A549 (cell line): Measurements from ENCODE around the gene CIB4. TPM values are rescaled to one million over a fixed set of nuclear protein-coding genes. Genes with fewer than 3 reads are reported as not detected.

Source experiments
- ATAC-seq, 2 experiments: fragments of 200-7000 bp in 1 of 2; fragments of >200 bp in 1 of 2; cut with Nextera tagmentation in 1 of 2; cut with Tn5 transposase in 1 of 2; 3 replicates each; pipeline versions ENCODE4 v1.8.0 to v1.9.1; 2018 to 2020; ENCODE audit warnings: mild to moderate bottlenecking in 1 of 2, moderate library complexity in 1 of 2
- CTCF ChIA-PET: fragments of 300-600 bp; sonication (Branson Sonifier 250); formaldehyde crosslinking; extraction: SDS; loops from one replicate; lab custom pipeline; 2021; ENCODE audit warnings: antibody characterized with exemption, inconsistent platforms; lab: Yijun Ruan, JAX
- POLR2A ChIA-PET: fragments of 350-600 bp; formaldehyde crosslinking; extraction: SDS; loops from one replicate; lab custom pipeline; 2021; ENCODE audit warnings: antibody characterized with exemption, inconsistent platforms; lab: Yijun Ruan, JAX
- DNase-seq, 2 experiments: peaks; one replicate each; pipeline versions ENCODE4 v3.0.0 to v3.0.0-alpha.2; 2011 to 2016; ENCODE audit warnings: low read depth in 1 of 2, low spot score in 1 of 2
- FAIRE-seq: peaks from 2 replicates; lab custom pipeline; 2011; peaks lifted over from hg19 to GRCh38; lab: Jason Lieb, UNC
- H3K27ac ChIP-seq, 2 experiments: fragments of >200 bp; sonication (Bioruptor Twin); formaldehyde crosslinking; 3 replicates each; pipeline ENCODE4 v1.5.1; 2016 to 2017
- H3K4me1 ChIP-seq: fragments of >200 bp; sonication (Bioruptor Twin); formaldehyde crosslinking; 3 replicates; pipeline ENCODE4 v1.6.1; 2016
- H3K4me2 ChIP-seq: fragments of >200 bp; sonication (Bioruptor Twin); formaldehyde crosslinking; 3 replicates; pipeline ENCODE4 v1.6.1; 2016
- H3K4me3 ChIP-seq: fragments of >200 bp; sonication (Bioruptor Twin); formaldehyde crosslinking; 3 replicates; pipeline ENCODE4 v1.5.1; 2016
- H3K9me3 ChIP-seq: fragments of >200 bp; sonication (Bioruptor Twin); formaldehyde crosslinking; 3 replicates; pipeline ENCODE4 v1.6.1; 2016
- EHF ChIP-seq: fragments of 250-450 bp; sonication (Bioruptor Pico); IDR thresholded peaks from 2 replicates; pipeline ENCODE4 v1.5.0; 2020; ENCODE audit warnings: mild to moderate bottlenecking
- EHMT2 ChIP-seq: fragments of 200-600 bp; sonication (generic); IDR thresholded peaks from 2 replicates; pipeline ENCODE4 v1.6.1; 2016; ENCODE audit warnings: antibody characterized with exemption, low read depth, mild to moderate bottlenecking, moderate library complexity
- GATA3 ChIP-seq: IDR thresholded peaks from 2 replicates; pipeline ENCODE4 v1.6.1; 2012; ENCODE audit warnings: borderline replicate concordance
- HDAC2 ChIP-seq: fragments of 200-600 bp; sonication (generic); IDR thresholded peaks from 2 replicates; pipeline ENCODE4 v1.6.1; 2016
- HOXB13 ChIP-seq: fragments of 250-450 bp; sonication (Bioruptor Pico); IDR thresholded peaks from 2 replicates; pipeline ENCODE4 v1.5.0; 2020; ENCODE audit warnings: low read depth, mild to moderate bottlenecking, moderate library complexity
- HOXB5 ChIP-seq: fragments of 250-450 bp; sonication (Bioruptor Pico); IDR thresholded peaks from 2 replicates; pipeline ENCODE4 v1.5.0; 2020; ENCODE audit warnings: mild to moderate bottlenecking, moderate library complexity
- MAZ ChIP-seq: fragments of 150-350 bp; IDR thresholded peaks from 2 replicates; pipeline ENCODE4 v1.6.1; 2014; ENCODE audit warnings: antibody characterized with exemption, low read depth, low read length, borderline replicate concordance
- PHF8 ChIP-seq: fragments of 200-600 bp; sonication (generic); IDR thresholded peaks from 2 replicates; pipeline ENCODE4 v1.6.1; 2016; ENCODE audit warnings: low read depth, mild to moderate bottlenecking, antibody characterized with exemption, moderate library complexity, borderline replicate concordance
- RCOR1 ChIP-seq: fragments of 150-350 bp; IDR thresholded peaks from 2 replicates; pipeline ENCODE4 v1.6.1; 2014; ENCODE audit warnings: antibody characterized with exemption, low read length, low read depth
- RFX5 ChIP-seq: fragments of 450-650 bp; IDR thresholded peaks from 2 replicates; pipeline ENCODE4 v1.7.1; 2014; ENCODE audit warnings: antibody characterized with exemption, mild to moderate bottlenecking, moderate library complexity
- SREBF2 ChIP-seq: fragments of 450-650 bp; IDR thresholded peaks from 2 replicates; pipeline ENCODE4 v1.6.1; 2014; ENCODE audit warnings: mild to moderate bottlenecking, moderate library complexity
- TFCP2L1 ChIP-seq: fragments of 250-450 bp; sonication (Bioruptor Pico); IDR thresholded peaks from 2 replicates; pipeline ENCODE4 v1.5.0; 2021; ENCODE audit warnings: mild to moderate bottlenecking
- ZC3H11A ChIP-seq: fragments of 450-650 bp; IDR thresholded peaks from 2 replicates; pipeline ENCODE4 v1.6.1; 2014; ENCODE audit warnings: antibody characterized with exemption, mild to moderate bottlenecking
- ZSCAN20 ChIP-seq: fragments of 250-450 bp; sonication (Bioruptor Pico); IDR thresholded peaks from 2 replicates; pipeline ENCODE4 v1.8.0; 2022; ENCODE audit warnings: mild to moderate bottlenecking, moderate library complexity
- WGBS: methylation state at CpG from one replicate; pipeline ENCODE4 v1.1.6; 2017; ENCODE audit errors: missing lambda C conversion rate; 5-methylcytosine and 5-hydroxymethylcytosine counted together
- polyA plus RNA-seq, 4 experiments: library from polyadenylated mRNA; depleted of rRNA in 3 of 4; stranded (reverse); fragments of >200 nt; fragmentation: RNase III in 1 of 4; extraction: RNeasy Plus Mini Kit Qiagen cat#74134 plus additional on column Dnase treatment in 1 of 4; gene quantifications; 2 replicates in 3 of 4; 3 replicates in 1 of 4; pipeline ENCODE4 v1.2.3, GENCODE V29; 2011 to 2017
- TF ChIP-seq, protein P1 (sequence below): IDR thresholded peaks from 2 replicates; pipeline ENCODE4 v1.6.1; 2012
- TF ChIP-seq, protein P2 (sequence below): fragments of >200 bp; sonication (Bioruptor Twin); formaldehyde crosslinking; IDR thresholded peaks from 3 replicates; pipeline ENCODE4 v1.5.1; 2016
- TF ChIP-seq, protein P3 (sequence below): fragments of >200 bp; sonication (Bioruptor Twin); formaldehyde crosslinking; IDR thresholded peaks from 3 replicates; pipeline ENCODE4 v1.6.1; 2016
- TF ChIP-seq, protein P4 (sequence below): fragments of 150-350 bp; IDR thresholded peaks from 2 replicates; pipeline ENCODE4 v1.6.1; 2014; ENCODE audit warnings: low read depth, mild to moderate bottlenecking, low read length
- TF ChIP-seq, protein P5 (sequence below): fragments of >200 bp; sonication (Bioruptor Twin); formaldehyde crosslinking; IDR thresholded peaks from 2 replicates; pipeline ENCODE4 v1.6.1; 2016
- TF ChIP-seq, protein P6 (sequence below): fragments of 250-450 bp; sonication (Bioruptor Pico); IDR thresholded peaks from 2 replicates; pipeline ENCODE4 v1.5.0; 2021; ENCODE audit warnings: mild to moderate bottlenecking, moderate library complexity, borderline replicate concordance

The CIB4 gene
- polyA plus RNA-seq, 2 of the 4 experiments (the other 2 are of a cell fraction): 0.30 to 1.0 TPM

DNA sequence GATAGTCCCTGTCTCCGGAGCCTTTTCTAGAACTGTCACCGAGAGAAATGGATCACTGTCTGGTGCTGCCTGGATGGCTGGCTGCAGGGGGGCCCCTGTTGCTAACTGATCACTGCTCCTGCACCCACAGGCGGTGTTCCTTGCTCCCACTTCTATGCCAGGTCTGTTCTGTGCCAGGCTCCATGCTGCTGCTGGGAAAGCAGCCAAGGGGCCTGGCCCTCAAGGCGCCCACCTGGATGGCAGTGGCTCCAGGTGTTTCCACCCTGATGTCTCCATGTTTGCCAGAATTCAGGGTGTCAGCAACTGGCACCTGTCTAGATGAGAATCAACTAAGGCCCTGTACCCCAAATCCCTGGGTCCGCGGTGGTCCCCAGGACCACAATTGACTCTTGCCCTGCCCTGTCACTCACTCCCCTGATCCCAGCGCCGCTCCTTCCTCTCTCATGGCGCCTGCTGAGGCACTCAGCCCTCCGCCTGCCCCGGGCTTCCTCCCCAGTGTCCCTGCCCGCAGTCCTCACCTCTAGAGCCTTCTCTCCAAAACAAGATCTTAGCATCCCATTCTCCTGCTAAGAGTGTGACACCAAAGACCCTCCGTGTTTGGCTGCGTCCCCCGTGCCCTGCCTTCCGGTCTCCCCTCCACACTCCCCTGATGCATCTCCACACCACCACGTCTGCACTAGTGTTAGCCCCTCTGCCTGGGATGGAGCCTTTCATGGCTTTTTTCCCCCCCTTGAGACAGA lies 90.7 kb downstream of the CIB4 start:
- FAIRE-seq (no peak), DNase-seq (no peak), ATAC-seq (no peak)
- Histone ChIP-seq H3K4me3 (no peak overlapping the region), H3K4me2 (no peak overlapping the region), H3K27ac (no peak overlapping the region), H3K4me1 (no peaks in the 10 kb centered on the region), H3K9me3 (no peaks in the 10 kb centered on the region)
- TF ChIP-seq SREBF2: no peak
- TF ChIP-seq EHMT2: no peak
- TF ChIP-seq RCOR1: no peak
- TF ChIP-seq, protein P1, sequence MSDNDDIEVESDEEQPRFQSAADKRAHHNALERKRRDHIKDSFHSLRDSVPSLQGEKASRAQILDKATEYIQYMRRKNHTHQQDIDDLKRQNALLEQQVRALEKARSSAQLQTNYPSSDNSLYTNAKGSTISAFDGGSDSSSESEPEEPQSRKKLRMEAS: no peak
- TF ChIP-seq RFX5: no peak
- TF ChIP-seq, protein P2, sequence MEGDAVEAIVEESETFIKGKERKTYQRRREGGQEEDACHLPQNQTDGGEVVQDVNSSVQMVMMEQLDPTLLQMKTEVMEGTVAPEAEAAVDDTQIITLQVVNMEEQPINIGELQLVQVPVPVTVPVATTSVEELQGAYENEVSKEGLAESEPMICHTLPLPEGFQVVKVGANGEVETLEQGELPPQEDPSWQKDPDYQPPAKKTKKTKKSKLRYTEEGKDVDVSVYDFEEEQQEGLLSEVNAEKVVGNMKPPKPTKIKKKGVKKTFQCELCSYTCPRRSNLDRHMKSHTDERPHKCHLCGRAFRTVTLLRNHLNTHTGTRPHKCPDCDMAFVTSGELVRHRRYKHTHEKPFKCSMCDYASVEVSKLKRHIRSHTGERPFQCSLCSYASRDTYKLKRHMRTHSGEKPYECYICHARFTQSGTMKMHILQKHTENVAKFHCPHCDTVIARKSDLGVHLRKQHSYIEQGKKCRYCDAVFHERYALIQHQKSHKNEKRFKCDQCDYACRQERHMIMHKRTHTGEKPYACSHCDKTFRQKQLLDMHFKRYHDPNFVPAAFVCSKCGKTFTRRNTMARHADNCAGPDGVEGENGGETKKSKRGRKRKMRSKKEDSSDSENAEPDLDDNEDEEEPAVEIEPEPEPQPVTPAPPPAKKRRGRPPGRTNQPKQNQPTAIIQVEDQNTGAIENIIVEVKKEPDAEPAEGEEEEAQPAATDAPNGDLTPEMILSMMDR: no peak
- TF ChIP-seq PHF8: no peak
- no peak for TF ChIP-seq MAZ
- TF ChIP-seq HDAC2: no peak
- TF ChIP-seq, protein P3, sequence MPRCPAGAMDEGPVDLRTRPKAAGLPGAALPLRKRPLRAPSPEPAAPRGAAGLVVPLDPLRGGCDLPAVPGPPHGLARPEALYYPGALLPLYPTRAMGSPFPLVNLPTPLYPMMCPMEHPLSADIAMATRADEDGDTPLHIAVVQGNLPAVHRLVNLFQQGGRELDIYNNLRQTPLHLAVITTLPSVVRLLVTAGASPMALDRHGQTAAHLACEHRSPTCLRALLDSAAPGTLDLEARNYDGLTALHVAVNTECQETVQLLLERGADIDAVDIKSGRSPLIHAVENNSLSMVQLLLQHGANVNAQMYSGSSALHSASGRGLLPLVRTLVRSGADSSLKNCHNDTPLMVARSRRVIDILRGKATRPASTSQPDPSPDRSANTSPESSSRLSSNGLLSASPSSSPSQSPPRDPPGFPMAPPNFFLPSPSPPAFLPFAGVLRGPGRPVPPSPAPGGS: no peak
- TF ChIP-seq, protein P4, sequence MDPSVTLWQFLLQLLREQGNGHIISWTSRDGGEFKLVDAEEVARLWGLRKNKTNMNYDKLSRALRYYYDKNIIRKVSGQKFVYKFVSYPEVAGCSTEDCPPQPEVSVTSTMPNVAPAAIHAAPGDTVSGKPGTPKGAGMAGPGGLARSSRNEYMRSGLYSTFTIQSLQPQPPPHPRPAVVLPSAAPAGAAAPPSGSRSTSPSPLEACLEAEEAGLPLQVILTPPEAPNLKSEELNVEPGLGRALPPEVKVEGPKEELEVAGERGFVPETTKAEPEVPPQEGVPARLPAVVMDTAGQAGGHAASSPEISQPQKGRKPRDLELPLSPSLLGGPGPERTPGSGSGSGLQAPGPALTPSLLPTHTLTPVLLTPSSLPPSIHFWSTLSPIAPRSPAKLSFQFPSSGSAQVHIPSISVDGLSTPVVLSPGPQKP: no peak
- TF ChIP-seq EHF (CRISPR knock-in tag): no peak
- no peak for TF ChIP-seq ZSCAN20
- TF ChIP-seq GATA3: no peak
- no peak for TF ChIP-seq HOXB13 (CRISPR knock-in tag)
- no peak for TF ChIP-seq ZC3H11A
- TF ChIP-seq, protein P5, sequence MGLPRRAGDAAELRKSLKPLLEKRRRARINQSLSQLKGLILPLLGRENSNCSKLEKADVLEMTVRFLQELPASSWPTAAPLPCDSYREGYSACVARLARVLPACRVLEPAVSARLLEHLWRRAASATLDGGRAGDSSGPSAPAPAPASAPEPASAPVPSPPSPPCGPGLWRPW: no peak
- TF ChIP-seq, protein P6, sequence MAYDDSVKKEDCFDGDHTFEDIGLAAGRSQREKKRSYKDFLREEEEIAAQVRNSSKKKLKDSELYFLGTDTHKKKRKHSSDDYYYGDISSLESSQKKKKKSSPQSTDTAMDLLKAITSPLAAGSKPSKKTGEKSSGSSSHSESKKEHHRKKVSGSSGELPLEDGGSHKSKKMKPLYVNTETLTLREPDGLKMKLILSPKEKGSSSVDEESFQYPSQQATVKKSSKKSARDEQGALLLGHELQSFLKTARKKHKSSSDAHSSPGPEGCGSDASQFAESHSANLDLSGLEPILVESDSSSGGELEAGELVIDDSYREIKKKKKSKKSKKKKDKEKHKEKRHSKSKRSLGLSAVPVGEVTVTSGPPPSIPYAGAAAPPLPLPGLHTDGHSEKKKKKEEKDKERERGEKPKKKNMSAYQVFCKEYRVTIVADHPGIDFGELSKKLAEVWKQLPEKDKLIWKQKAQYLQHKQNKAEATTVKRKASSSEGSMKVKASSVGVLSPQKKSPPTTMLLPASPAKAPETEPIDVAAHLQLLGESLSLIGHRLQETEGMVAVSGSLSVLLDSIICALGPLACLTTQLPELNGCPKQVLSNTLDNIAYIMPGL (CRISPR knock-in tag): no peak
- no peak for TF ChIP-seq HOXB5 (CRISPR knock-in tag)
- TF ChIP-seq TFCP2L1 (CRISPR knock-in tag): no peak
- WGBS: 83% methylated on average over 16 of the region's 17 CpGs
- POLR2A ChIA-PET: no interaction called here
- CTCF ChIA-PET: interaction anchor here (1.1 to 1.6 kb wide), 4 partner anchors 12 to 54 kb away, joined by 3 to 8 read pairs (median 5); a partner anchor contains a TSS
